22Rv1 (cell line): Measurements from ENCODE around the gene RNF223.
"Not testable (repeated sequence)": the region's sequence is repeated elsewhere in the genome, so short reads cannot be mapped to it uniquely, and the experiment has no call there.

Source experiments
- H3K27ac ChIP-seq: fragments of 450-650 bp; 2 replicates; pipeline ENCODE4 v1.5.1; 2017
- CTCF ChIP-seq: fragments of 450-650 bp; IDR thresholded peaks from 2 replicates; pipeline ENCODE4 v1.5.1; 2017; ENCODE audit warnings: mild to moderate bottlenecking
- ZFX ChIP-seq: fragments of 450-650 bp; IDR thresholded peaks from 2 replicates; pipeline ENCODE4 v1.6.1; 2017; ENCODE audit warnings: antibody characterized with exemption, borderline replicate concordance

The RNF223 gene

GRCh38 chr1:1106510-1107221, 32.6 kb upstream of the RNF223 start:
- no peak overlapping the region for H3K27ac ChIP-seq
- TF ChIP-seq CTCF = no peak
- no peak for TF ChIP-seq ZFX

- not testable (repeated sequence) for H3K27ac ChIP-seq
Measured at GRCh38 chr1:1104152-1104551, 30.0 kb upstream of the RNF223 start.

GRCh38 chr1:1101503-1101902, 27.4 kb upstream of the RNF223 start:
- H3K27ac ChIP-seq = no peak overlapping the region
- TF ChIP-seq CTCF = no peak
- no peak for TF ChIP-seq ZFX

- no peak overlapping the region for H3K27ac ChIP-seq
- TF ChIP-seq CTCF (no peak), ZFX (no peak)
Measured at GRCh38 chr1:1100296-1100695, 26.2 kb upstream of the RNF223 start.

GRCh38 chr1:1099506-1100183, 25.5 kb upstream of the RNF223 start:
- H3K27ac ChIP-seq = no peak overlapping the region
- TF ChIP-seq ZFX (no peak), CTCF (no peak)

- H3K27ac ChIP-seq = no peak overlapping the region
- TF ChIP-seq ZFX = no peak
- no peak for TF ChIP-seq CTCF
Measured at GRCh38 chr1:1098681-1099421, 24.7 kb upstream of the RNF223 start.

- not testable (repeated sequence) for H3K27ac ChIP-seq
Measured at GRCh38 chr1:1096136-1096535, 22.0 kb upstream of the RNF223 start.

- TF ChIP-seq CTCF (no peak), ZFX (no peak)
- H3K27ac ChIP-seq = no peak overlapping the region
Measured at GRCh38 chr1:1094981-1095380, 20.9 kb upstream of the RNF223 start.
